ENCODE measurements around the gene ACSF3. TPM values are rescaled to one million over a fixed set of nuclear protein-coding genes. Genes with fewer than 3 reads are reported as not detected.
"Not testable (repeated sequence)": the region's sequence is repeated elsewhere in the genome, so short reads cannot be mapped to it uniquely, and the experiment has no call there.

ACSF3 gene
- total RNA-seq, 1 experiment from 2014 or later, result 54.9 TPM

GRCh38 chr16:89191033-89191900 is 97.6 kb downstream of the ACSF3 start:
- Mint-ChIP-seq H3K36me3 (ENCODE audit: insufficient read depth, unreplicated experiment) (peaks cover 15% of the 10 kb centered on the region), H3K4me3 (ENCODE audit: low read depth, unreplicated experiment) (no peak overlapping the region), H3K4me1 (ENCODE audit: low read depth, unreplicated experiment) (no peaks in the 10 kb centered on the region), H3K27me3 (ENCODE audit: unreplicated experiment) (peaks cover 47% of the 10 kb centered on the region), H3K27ac (ENCODE audit: unreplicated experiment) (no peak overlapping the region), H3K9me3 (ENCODE audit: low read depth, unreplicated experiment) (no peaks in the 10 kb centered on the region)
- no peak for DNase-seq
- CTCF ChIA-PET, result interaction anchor here (0.8 kb wide), 1 partner anchor 14 kb away, joined by 5 read pairs; no protein-coding TSS in a partner anchor
- no peak for TF ChIP-seq CTCF (IDR thresholded peaks at IDR 0.05; ENCODE audit: unreplicated experiment)
- intact Hi-C loops (cut with micrococcal nuclease; ENCODE audit: unreplicated experiment), result no loop called here
- BruUV-seq (replicated peaks), result no TSS peak

GRCh38 chr16:89191901-89192185 is 98.2 kb downstream of the ACSF3 start:
- no peak overlapping the region for H3K27ac Mint-ChIP-seq (ENCODE audit: unreplicated experiment)
- H3K4me3 Mint-ChIP-seq (ENCODE audit: low read depth, unreplicated experiment), result no peak overlapping the region
- H3K9me3 Mint-ChIP-seq (ENCODE audit: low read depth, unreplicated experiment), result no peaks in the 10 kb centered on the region
- intact Hi-C loops (cut with micrococcal nuclease; ENCODE audit: unreplicated experiment), result no loop called here
- no TSS peak for BruUV-seq (replicated peaks)
- H3K36me3 Mint-ChIP-seq (ENCODE audit: insufficient read depth, unreplicated experiment), result peaks cover 15% of the 10 kb centered on the region
- DNase-seq, result no peak
- CTCF ChIA-PET, result no interaction called here
- no peaks in the 10 kb centered on the region for H3K4me1 Mint-ChIP-seq (ENCODE audit: low read depth, unreplicated experiment)
- TF ChIP-seq CTCF (IDR thresholded peaks at IDR 0.05; ENCODE audit: unreplicated experiment), result no peak
- H3K27me3 Mint-ChIP-seq (ENCODE audit: unreplicated experiment), result peaks cover 47% of the 10 kb centered on the region

- Mint-ChIP-seq H3K4me3 (ENCODE audit: low read depth, unreplicated experiment) (peak overlapping the region; percentile 36), H3K27me3 (ENCODE audit: unreplicated experiment) (peaks cover 42% of the 10 kb centered on the region), H3K36me3 (ENCODE audit: insufficient read depth, unreplicated experiment) (peaks cover 12% of the 10 kb centered on the region)
- H3K9me3 Mint-ChIP-seq (ENCODE audit: low read depth, unreplicated experiment); intact Hi-C loops (cut with micrococcal nuclease; ENCODE audit: unreplicated experiment); H3K27ac Mint-ChIP-seq (ENCODE audit: unreplicated experiment); H3K4me1 Mint-ChIP-seq (ENCODE audit: low read depth, unreplicated experiment); BruUV-seq (replicated peaks): not testable (repeated sequence)
- DNase-seq, result peak; percentile 79
- CTCF ChIA-PET, result interaction anchor here (0.6 to 1.2 kb wide), 4 partner anchors 9 to 455 kb away, joined by 3 to 11 read pairs (median 4); partner anchors contain the start of gene CDH15
Measured at GRCh38 chr16:89192186-89192955, 98.7 kb downstream of the ACSF3 start.

GRCh38 chr16:89192956-89193575 is 99.4 kb downstream of the ACSF3 start:
- H3K4me3 Mint-ChIP-seq (ENCODE audit: low read depth, unreplicated experiment), result no peak overlapping the region
- intact Hi-C loops (cut with micrococcal nuclease; ENCODE audit: unreplicated experiment), result no loop called here
- H3K27me3 Mint-ChIP-seq (ENCODE audit: unreplicated experiment), result peaks cover 35% of the 10 kb centered on the region
- CTCF ChIA-PET, result interaction anchor here (0.7 to 1.2 kb wide), 4 partner anchors 10 to 456 kb away, joined by 3 to 11 read pairs (median 4); partner anchors contain the start of gene CDH15
- DNase-seq, result peak; percentile 29
- H3K36me3 Mint-ChIP-seq (ENCODE audit: insufficient read depth, unreplicated experiment), result peaks cover 9% of the 10 kb centered on the region
- H3K9me3 Mint-ChIP-seq (ENCODE audit: low read depth, unreplicated experiment), result no peaks in the 10 kb centered on the region
- no TSS peak for BruUV-seq (replicated peaks)
- H3K27ac Mint-ChIP-seq (ENCODE audit: unreplicated experiment), result no peak overlapping the region
- no peak for TF ChIP-seq CTCF (IDR thresholded peaks at IDR 0.05; ENCODE audit: unreplicated experiment)
- H3K4me1 Mint-ChIP-seq (ENCODE audit: low read depth, unreplicated experiment), result no peaks in the 10 kb centered on the region

All from Calu3 (cell line).